HG03354 (cell line): Measurements from ENCODE around the gene GOLGA2.
"Not testable (repeated sequence)": the region's sequence is repeated elsewhere in the genome, so short reads cannot be mapped to it uniquely, and the experiment has no call there.

Source experiments
- ATAC-seq: cut with Tn5 transposase; IDR thresholded peaks from one replicate; pipeline ENCODE4 v1.9.1; 2021; ENCODE audit warnings: mild to moderate bottlenecking; ENCODE audit not compliant: unreplicated experiment, poor library complexity, severe bottlenecking

GOLGA2 gene

GRCh38 chr9:128296340-128297220, 20.8 kb upstream of the GOLGA2 start:
- no peak for ATAC-seq

- no peak for ATAC-seq
These were observed 18.3 kb upstream of the GOLGA2 start for GRCh38 chr9:128294142-128294541.

GRCh38 chr9:128293091-128293490, 17.3 kb upstream of the GOLGA2 start:
- no peak for ATAC-seq

- ATAC-seq, result no peak
These were observed 16.2 kb upstream of the GOLGA2 start for GRCh38 chr9:128292009-128292408.

GRCh38 chr9:128288273-128289004, 12.6 kb upstream of the GOLGA2 start:
- no peak for ATAC-seq

GRCh38 chr9:128286440-128286839, 10.6 kb upstream of the GOLGA2 start:
- ATAC-seq, result no peak

GRCh38 chr9:128285033-128285784, 9.4 kb upstream of the GOLGA2 start:
- no peak for ATAC-seq

- no peak for ATAC-seq
These were observed 6.7 kb upstream of the GOLGA2 start for GRCh38 chr9:128282500-128282899.

- ATAC-seq, result no peak
These were observed 4.3 kb upstream of the GOLGA2 start for GRCh38 chr9:128280084-128280622.

- not testable (repeated sequence) for ATAC-seq
These were observed 3.6 kb upstream of the GOLGA2 start for GRCh38 chr9:128279088-128280073.

GRCh38 chr9:128276574-128277270, 915 bp upstream of the GOLGA2 start:
- ATAC-seq, result no peak

- ATAC-seq, result peak; percentile 96
These were observed 284 bp upstream of the GOLGA2 start, which contains the start of gene SWI5 for GRCh38 chr9:128276008-128276573. SWI5 (plus strand) TSS chr9:128276276.

- no peak for ATAC-seq
These were observed 1.6 kb downstream of the GOLGA2 start for GRCh38 chr9:128274245-128274644.

GRCh38 chr9:128271512-128271911, 4.3 kb downstream of the GOLGA2 start:
- ATAC-seq, result no peak

- ATAC-seq, result no peak
These were observed 4.7 kb downstream of the GOLGA2 start for GRCh38 chr9:128271112-128271511.

GRCh38 chr9:128266868-128267590, 8.8 kb downstream of the GOLGA2 start:
- ATAC-seq, result no peak

GRCh38 chr9:128265348-128265847, 10.4 kb downstream of the GOLGA2 start:
- ATAC-seq, result no peak
